GM06990 (cell line): ENCODE measurements around the gene NID1.

Experiments
- DNase-seq: peaks from one replicate; pipeline ENCODE4 v3.0.0-alpha.2; 2011; ENCODE audit not compliant: insufficient read length; ENCODE audit errors: extremely low read depth
- H3K27me3 ChIP-seq: replicated peaks from 2 replicates; pipeline ENCODE4 v1.6.0; 2011; ENCODE audit warnings: low read length; ENCODE audit not compliant: control insufficient read depth, insufficient read depth
- H3K36me3 ChIP-seq: 2 replicates; pipeline ENCODE4 v1.5.1; 2011; ENCODE audit warnings: low read length; ENCODE audit not compliant: control insufficient read depth, insufficient read depth
- H3K4me3 ChIP-seq: replicated peaks from 2 replicates; pipeline ENCODE4 v1.5.1; 2011; ENCODE audit warnings: low read depth, mild to moderate bottlenecking, control low read depth, low read length
- CTCF ChIP-seq: IDR thresholded peaks from 2 replicates; pipeline ENCODE4 v1.5.1; 2011; ENCODE audit warnings: low read length, control low read depth, mild to moderate bottlenecking, inconsistent platforms; ENCODE audit not compliant: insufficient read depth, poor library complexity, severe bottlenecking

Gene NID1

GRCh38 chr1:236066054-236066453 lies 1.2 kb upstream of the NID1 start:
- H3K27me3 ChIP-seq, result no peaks in the 10 kb centered on the region
- H3K36me3 ChIP-seq, result no peaks in the 10 kb centered on the region
- H3K4me3 ChIP-seq, result no peak overlapping the region
- DNase-seq, result no peak
- TF ChIP-seq CTCF, result no peak

GRCh38 chr1:236065509-236066005 lies 667 bp upstream of the NID1 start:
- no peak for TF ChIP-seq CTCF
- Histone ChIP-seq H3K4me3 (peak overlapping the region; percentile 84), H3K36me3 (no peaks in the 10 kb centered on the region), H3K27me3 (no peaks in the 10 kb centered on the region)
- DNase-seq, result no peak

GRCh38 chr1:236063919-236064673 lies 794 bp downstream of the NID1 start:
- Histone ChIP-seq H3K4me3 (peak overlapping the region; percentile 84), H3K27me3 (no peaks in the 10 kb centered on the region), H3K36me3 (no peaks in the 10 kb centered on the region)
- DNase-seq, result peak; percentile 53
- TF ChIP-seq CTCF, result no peak

DNA sequence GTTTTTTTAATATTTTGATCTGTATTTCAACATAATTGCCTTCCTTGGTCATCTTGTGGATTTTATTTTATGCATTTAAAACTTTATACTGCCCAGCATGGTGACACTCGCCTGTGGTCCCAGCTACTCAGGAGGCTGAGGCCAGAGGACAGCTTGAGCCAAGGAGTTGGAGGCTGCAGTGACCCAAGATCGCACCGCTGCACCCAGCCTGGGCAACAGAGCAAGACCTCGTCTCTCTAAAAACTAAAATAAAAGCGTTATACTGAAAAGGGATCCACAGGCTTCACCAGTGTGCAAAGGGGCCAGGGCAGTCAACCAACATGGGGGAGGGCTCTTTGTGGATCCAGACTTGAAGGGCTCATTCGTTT lies 1.4 kb downstream of the NID1 start:
- Histone ChIP-seq H3K27me3 (no peaks in the 10 kb centered on the region), H3K36me3 (no peaks in the 10 kb centered on the region), H3K4me3 (peak overlapping the region; percentile 84)
- no peak for TF ChIP-seq CTCF
- no peak for DNase-seq

DNA sequence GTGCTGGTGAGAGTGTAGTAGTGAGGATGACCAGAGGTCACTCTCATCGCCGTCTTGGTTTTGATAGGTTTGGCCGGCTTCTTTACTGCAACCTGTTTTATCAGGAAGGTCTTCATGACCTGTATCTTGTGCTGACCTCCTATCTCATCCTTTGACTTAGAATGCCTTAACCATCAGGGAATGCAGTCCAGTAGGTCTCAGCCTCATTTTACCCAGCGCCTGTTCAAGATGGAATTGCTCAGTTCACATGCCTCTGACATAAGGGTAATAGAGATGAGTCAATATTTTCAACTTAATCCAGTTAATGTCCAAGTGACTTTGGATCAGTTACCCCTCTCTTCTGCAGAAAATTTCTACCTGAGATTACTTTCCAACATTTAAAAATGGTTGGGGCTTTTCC lies 4.6 kb downstream of the NID1 start:
- Histone ChIP-seq H3K4me3 (no peak overlapping the region), H3K27me3 (no peaks in the 10 kb centered on the region), H3K36me3 (no peaks in the 10 kb centered on the region)
- TF ChIP-seq CTCF, result no peak
- DNase-seq, result no peak
